Amygdala (tissue), 56 donors: Measurements from ENCODE around the gene IMMT.
A peak's percentile ranks its signal among the peaks of the same experiment; 100 is the strongest.
"Not testable (repeated sequence)": the region's sequence is repeated elsewhere in the genome, so short reads cannot be mapped to it uniquely, and the experiment has no call there.

Experiments used
- DNase-seq, 56 donors: peaks; one replicate each; lab custom pipeline; 2025; lab: John Stamatoyannopoulos, UW

IMMT gene

GRCh38 chr2:86195055-86195807 is at the start of gene IMMT:
IMMT (minus strand) TSS chr2:86195462; CDS start chr2:86195382, 80 bp downstream.
- DNase-seq: peak; percentile 80 to 97 (median 94)

DNA sequence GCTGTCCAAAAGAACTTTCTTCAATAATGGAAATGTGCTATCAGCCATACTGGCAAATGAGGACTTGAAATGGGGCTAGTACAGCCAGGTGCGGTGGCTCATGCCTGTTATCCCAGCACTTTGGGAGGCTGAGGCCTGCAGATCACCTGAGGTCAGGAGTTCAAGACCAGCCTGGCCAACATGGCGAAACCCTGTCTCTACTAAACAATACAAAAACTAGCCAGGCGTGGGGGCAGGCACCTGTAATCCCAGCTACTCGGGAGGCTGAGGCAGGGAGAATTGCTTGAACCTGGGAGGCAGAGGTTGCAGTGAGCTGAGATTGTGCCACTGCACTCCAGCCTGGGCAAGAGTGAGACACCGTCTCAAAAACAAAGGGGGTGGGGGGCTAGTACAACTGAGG is 49.5 kb upstream of the IMMT start:
- not testable (repeated sequence) for DNase-seq

DNA sequence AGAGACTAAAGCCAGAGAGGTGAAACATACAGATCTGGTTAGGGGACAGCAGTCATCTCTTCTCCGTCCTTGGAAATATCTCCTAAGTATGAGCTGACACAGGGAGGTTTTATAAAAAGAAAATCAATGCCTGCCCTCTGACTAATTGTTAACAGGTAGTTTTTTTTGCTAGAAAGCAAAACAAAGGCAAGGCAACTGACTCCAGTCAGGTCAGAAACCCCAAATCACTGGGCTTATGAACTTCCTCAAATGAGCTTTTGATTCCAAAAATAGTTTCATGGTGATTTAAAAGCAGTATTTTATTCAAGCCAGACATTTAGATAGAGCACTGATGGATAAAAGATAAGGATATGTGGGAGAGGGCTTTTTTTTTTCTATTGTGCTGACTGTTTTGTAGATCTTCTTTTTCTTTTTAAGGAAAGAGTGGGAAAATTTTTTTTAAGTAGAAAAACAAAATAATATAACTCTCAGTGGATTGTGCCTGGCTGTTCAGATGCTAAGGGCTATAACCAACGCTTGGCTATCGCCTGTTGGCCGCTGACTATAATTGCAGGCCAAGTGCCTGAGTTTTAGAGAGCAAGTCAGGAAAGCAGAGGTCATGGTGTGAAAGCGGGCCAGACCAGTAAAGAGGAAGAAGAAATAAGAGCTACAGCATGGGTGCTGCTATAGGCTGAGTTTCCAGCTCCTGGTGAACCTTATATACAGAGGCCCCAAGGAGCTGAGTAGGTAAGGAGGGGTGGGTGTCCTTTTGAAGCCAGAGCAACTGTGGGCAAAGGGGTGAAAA is 48.9 kb upstream of the IMMT start:
- no peak for DNase-seq

DNA sequence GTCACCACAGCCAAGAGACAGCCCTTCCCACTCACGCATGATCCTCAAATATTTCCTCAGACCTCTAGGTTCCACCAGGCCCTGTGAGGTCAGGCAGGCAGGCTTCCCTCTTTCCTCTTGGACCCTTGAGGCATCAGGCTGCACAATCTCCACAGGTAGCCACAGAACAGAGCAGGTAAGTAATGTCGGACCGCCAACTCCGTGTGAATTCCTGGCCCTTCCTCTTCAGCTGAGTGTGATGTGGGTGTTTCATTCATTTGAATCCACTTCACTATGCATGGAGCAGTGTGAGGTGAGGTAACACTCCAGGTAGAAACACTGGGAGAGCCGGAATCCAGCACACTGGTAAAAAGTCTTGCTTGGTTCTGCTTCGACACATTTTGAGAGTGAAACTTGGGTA is 48.0 kb upstream of the IMMT start:
- DNase-seq: no peak

DNA sequence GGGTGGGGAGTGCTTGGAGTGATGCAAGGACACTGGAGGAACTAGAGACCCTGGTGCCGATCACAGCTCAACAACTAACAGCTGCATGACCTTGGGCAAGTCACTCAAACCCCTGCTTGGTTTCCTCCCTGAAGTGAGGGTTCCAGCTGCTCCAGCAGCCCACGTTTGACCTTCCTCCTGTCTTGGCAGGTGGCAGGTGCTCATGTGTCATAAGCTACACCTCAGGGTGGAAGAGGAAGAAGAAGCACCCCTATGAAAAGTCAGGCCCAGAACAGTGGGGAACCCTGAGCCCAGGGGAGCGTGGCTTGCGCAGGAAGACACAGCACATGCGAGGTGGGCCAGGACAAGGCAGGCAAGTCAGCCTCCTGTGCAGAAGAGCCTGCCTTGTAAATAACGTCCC is 46.3 kb upstream of the IMMT start:
- no peak for DNase-seq

DNA sequence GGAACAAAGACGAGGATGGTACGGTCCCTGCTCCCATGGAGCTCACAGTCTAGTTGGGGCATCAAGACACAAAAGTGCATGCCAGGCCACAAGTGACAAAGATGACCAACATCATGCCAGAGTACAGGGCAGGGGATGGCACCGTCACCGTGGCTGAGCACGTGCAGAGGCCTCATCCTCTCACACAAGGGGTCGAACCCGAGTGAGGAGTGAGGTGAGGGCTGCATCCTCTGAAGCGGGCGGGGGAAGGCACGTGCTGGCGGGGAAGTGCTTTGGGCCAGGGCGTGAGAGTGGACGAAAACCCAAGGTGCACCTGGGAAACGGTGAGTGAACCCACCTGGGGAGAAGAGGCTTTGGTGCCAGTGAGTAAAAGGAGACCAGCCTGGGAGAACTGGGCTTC is 45.0 kb upstream of the IMMT start:
- DNase-seq: no peak

DNA sequence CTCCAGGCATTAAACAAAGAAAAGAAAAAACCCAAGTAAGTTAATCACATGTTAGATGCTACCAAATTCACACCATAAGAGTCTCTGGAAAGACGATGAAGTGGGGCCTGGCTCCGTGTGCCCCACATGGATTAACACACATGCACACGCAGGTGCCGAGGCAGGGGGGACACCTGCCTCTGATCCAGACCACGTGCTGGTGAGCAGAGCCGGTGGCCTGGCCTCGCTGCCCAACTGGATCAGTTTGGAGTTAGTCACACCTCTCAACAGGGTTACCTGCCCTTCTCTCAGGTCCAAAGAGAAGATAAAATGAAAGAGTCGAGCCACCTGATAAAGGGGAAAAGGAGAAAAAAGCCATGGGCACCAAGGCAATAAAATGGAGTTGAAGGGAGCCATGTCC is 44.5 kb upstream of the IMMT start:
- no peak for DNase-seq

DNA sequence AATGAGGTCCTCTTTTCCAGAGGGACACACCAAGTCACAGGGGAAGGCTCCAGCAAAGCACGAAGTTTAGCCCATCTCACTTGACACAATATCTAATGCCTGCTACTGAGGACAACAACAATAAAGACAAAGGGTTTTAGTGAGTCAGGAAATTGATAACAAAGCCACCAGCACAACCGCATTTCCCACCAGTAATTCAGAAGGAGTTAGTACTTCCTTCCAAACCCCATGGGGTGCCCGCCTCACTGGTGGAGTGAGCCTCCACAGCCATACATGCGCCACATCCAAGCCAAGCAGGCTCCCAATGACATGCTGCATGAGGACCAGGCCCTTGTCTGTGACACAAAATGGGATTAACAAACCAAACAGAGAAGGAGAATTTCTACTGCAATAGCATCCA is 44.1 kb upstream of the IMMT start:
- DNase-seq: no peak

GRCh38 chr2:86238354-86238753 is 43.1 kb upstream of the IMMT start:
- DNase-seq: no peak

GRCh38 chr2:86237172-86237571 is 41.9 kb upstream of the IMMT start:
- DNase-seq: no peak

DNA sequence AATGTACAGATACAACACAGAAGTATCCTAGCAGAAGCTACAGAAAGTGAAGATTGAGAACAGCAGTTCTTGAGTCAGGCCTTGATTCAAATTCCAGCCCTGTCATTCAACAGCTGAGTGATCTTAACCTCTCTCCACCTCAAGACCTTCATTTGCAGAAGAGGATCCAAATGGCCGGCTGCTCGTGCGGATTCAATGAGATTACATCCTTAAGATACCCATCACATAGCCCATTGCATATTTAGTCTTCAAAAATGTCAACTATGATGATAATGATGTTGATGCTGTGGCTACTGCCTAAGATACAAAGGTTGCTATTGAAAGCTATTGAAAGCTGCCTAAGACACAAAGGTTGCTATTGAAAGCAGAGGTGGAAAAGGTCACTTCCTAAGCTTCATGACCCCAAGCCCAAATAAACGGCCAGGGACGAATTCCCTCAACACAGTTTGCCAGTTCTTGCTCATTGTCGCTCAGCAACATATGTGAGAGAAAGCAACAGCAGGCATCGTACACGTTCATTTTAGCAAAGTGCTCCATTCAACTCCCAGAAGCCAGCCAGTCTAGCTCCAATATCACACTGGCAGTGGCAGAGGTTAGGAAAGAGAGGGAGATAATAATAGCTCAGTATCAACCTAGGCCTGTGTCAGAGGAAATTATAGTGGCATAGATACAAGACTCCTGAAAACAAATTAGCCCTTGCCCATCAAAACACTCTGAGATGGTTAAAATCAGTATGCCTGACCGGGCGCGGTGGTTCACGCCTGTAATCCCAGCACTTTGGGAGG is 40.1 kb upstream of the IMMT start:
- no peak for DNase-seq

DNA sequence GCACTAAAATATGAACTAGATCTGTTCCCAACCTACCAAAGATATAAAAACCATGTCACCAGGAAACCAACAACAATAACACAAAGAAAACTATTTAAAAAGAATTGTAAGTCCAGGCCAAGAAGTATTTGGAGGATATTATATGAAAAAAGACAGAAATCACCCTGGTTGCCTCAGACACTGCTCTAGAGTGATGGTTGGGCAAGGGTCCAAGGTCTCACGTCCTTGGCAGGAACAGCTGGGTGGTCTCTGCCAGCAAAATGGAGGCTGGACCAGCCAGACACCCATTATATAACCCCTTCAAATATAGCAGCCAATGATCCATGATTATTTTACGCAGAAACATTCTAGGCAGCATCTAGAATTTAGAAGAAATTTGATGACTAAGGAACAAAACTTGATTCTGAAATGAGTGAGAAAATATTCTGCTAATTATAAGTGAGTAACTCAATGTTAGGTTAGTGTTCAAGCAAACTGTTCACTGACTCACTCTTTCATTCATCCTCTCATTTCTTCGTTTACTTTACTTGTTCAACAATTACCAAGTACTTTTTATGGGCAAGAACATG is 39.4 kb upstream of the IMMT start:
- peak in 1 of 56 donors; percentile 28 for DNase-seq

GRCh38 chr2:86233436-86233835 is 38.2 kb upstream of the IMMT start:
- no peak for DNase-seq

GRCh38 chr2:86232910-86233309 is 37.6 kb upstream of the IMMT start:
- no peak for DNase-seq

- no peak for DNase-seq
Measured at GRCh38 chr2:86232373-86232784, 37.1 kb upstream of the IMMT start.

GRCh38 chr2:86231680-86232372 is 36.6 kb upstream of the IMMT start:
- DNase-seq: no peak

DNA sequence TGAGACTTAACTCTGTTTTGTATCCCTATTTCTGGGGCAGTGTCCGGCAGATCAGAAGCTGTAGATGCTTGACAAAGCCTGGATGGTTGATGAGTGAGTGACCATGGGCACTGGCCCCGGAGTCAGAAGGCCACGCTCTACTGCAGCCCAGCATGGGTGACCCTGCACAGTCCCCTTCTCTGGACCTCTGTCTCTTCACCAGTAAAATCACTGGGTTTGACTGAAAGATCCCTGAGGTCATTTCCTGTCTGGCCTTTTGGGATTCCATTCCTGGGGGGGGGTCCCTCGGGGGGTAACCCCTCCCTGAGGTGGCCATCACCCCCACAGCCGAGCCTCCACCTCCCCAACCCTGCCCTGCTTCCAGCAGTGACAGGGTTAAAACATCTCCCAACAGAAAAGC is 35.7 kb upstream of the IMMT start:
- no peak for DNase-seq

GRCh38 chr2:86229221-86229620 is 34.0 kb upstream of the IMMT start:
- DNase-seq: no peak

DNA sequence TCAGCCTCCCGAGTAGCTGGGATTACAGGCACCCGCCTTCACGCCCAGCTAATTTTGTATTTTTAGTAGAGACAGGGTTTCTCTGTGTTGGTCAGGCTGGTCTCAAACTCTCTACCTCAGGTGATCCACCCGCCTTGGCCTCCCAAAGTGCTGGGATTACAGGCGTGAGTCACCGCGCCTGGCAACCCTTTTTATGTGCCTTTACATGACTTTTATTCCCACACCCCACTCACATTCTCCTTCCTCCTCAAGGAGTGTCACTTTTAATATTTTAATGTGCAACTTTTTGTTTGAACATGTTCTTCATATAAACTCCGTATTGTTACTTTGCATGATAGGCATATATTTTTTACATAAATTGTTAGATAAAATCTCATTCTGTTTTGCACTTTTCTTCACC is 33.3 kb upstream of the IMMT start:
- not testable (repeated sequence) for DNase-seq

DNA sequence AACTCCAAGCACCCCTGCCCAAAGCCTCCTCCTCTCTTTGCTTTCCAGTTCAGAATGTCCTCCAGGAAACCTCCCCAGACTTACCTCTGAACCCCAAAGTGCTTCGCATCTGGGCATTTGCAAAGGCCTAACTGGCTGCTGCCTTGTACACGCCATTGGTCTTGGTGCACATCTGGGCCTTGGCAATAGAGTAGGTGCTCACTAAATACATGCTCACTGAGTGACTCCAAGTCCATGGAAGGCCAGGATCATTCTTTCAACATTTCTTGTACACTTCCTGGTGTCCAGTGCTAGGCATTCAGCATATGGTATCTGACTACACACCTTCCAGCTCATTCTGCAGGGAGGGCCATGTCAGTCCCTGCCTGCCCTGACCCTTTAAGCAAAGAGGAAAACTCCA is 32.4 kb upstream of the IMMT start:
- DNase-seq: no peak
